HG03558 (cell line): ENCODE data around the gene RSKR.
A peak's percentile ranks its signal among the peaks of the same experiment; 100 is the strongest.
"Not testable (repeated sequence)": the region's sequence is repeated elsewhere in the genome, so short reads cannot be mapped to it uniquely, and the experiment has no call there.

Experiments used
- ATAC-seq: cut with Tn5 transposase; IDR thresholded peaks from one replicate; pipeline ENCODE4 v1.9.1; 2021; ENCODE audit warnings: moderate number of reproducible peaks; ENCODE audit not compliant: unreplicated experiment; ENCODE audit errors: extremely low read depth

RSKR gene

DNA sequence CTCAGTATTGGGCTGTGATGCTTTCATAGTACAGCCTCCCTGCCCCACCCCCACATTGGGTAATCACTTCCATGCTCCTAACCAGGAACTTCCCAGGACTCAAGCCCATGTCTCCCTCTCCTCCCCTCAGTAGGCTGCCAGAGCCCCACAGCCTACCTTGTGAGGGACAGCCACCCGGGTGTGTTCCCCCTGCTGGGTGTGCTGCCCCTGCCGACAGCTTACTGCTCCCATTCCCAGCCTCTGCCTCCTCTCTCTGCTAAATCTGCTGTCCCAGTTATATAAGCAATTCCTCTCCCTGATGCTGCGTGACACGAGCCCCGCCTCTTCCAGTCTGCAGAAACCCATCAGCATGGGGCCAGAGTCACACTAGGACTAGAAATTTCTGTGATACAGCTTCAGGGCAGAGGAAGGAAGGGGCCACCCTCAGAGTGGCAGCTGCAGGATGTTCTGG lies at the start of gene RSKR:
TSS of gene RSKR (minus strand) at position 255 of the 451 bp plus-strand sequence. CDS start at position 231, 24 bp downstream.
- ATAC-seq: no peak

GRCh38 chr17:28663723-28664122 lies 49.7 kb upstream of the RSKR start:
- no peak for ATAC-seq

DNA sequence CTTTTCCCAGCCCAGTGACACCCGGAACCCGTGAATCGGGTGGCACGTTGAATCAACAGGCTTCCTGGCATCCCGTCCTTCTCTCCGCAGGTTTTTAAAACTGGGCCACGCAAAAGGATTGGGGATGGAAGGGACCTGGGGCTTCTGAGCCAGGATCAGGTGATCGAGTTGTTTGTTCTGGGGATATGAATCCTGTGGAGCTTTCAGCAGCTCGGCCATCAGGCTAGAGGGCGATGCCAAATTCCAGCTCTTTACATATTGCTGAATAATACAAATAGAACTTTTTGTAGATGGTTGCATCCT lies 48.5 kb upstream of the RSKR start:
- ATAC-seq: no peak

DNA sequence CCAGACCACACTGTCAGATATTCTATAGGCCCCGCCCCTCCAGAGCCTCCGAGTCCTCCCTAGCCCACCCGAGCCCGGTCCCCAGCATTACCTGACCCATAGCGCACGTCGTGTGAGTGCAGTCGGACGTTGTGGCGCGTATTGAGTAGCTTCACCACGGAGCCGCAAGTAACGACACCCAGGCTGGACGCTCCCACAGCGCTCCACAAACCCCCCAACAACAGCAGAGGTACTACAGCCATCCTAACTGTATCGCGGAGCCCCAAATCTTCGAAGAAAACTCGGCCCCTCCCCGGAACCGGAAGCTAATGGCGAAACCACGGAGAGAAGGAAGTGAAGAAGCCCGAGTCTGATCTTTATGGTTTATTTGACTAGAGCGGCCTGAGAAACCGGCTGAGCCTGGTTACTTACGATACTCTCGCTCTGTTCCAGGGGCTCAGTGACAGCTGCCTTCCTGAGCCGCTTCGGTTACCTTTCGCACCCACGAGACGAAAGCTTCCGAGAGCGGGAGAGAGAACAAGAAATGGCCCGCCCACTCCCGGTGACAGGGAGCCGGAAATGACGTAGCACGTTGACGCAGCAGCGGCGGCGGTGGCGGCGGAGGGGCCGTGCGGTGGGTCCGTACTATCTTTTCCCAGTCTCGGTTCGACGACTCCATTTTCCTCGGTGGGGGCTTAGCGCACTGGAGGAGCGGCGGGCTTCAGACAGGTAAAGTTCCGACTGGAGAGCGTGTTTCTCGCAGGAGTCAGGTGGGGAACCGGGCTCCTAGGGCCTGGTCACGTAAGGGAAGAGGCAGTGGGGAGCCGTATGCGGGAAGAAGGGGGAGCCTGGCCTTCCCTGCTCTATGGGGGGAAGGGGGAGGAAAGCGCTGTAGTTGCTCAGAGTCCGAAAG lies 47.9 kb upstream of the RSKR start, which contains the start of the genes SDF2 and SUPT6H:
TSS of gene SDF2 (minus strand) at position 272 of the 892 bp plus-strand sequence. CDS start at position 242, 30 bp downstream.
TSS of gene SUPT6H (plus strand) at position 571 of the 892 bp plus-strand sequence. CDS start 11,197 bp downstream, outside the sequence.
- ATAC-seq: no peak

- ATAC-seq: not testable (repeated sequence)
Measured at GRCh38 chr17:28659497-28659881, 45.5 kb upstream of the RSKR start.

- not testable (repeated sequence) for ATAC-seq
Measured at GRCh38 chr17:28658766-28659496, 44.9 kb upstream of the RSKR start.

- ATAC-seq: not testable (repeated sequence)
Measured at GRCh38 chr17:28658342-28658741, 44.4 kb upstream of the RSKR start.

GRCh38 chr17:28657756-28658155 lies 43.8 kb upstream of the RSKR start:
- ATAC-seq: no peak

DNA sequence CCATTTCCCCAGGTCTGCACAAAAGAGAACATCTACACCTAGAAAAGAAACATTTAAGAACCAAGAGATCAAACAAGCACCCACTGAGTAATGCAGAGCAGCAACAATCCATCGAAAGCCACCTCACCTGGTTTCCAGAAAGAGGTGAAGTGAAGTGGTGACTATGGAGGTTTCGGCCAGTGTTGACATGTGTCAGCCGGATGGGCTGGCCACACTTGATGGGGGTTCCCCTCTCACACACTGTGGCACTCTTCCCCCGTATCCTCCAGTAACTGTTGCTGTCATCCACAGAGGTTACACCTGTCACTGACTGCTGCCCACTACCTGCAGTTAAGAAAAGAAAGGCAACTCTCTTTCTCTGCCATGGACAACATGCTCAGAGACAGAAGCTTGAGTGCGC lies 41.2 kb upstream of the RSKR start:
- no peak for ATAC-seq

DNA sequence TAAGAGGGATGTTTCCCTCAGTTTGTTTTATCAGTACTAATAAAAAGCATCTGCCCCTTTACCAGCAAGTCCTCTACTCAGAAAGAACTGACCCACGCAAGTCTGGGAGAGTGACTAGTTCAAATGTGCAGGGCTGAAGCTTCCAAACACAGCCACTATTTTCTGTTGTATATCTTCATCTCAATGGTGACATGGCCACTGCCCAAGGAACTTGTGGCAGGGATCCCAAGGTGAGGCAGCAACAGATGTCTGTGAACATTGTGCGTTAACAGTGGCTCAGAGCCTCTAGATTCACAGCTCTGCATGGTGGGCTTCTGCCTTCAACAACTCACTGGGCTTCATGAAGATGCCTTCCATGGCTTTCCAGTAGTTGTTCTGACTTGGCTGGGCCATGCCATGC lies 34.7 kb upstream of the RSKR start:
- ATAC-seq: no peak

- no peak for ATAC-seq
Measured at GRCh38 chr17:28646039-28646754, 32.2 kb upstream of the RSKR start.

GRCh38 chr17:28645576-28645939 lies 31.6 kb upstream of the RSKR start:
- no peak for ATAC-seq

DNA sequence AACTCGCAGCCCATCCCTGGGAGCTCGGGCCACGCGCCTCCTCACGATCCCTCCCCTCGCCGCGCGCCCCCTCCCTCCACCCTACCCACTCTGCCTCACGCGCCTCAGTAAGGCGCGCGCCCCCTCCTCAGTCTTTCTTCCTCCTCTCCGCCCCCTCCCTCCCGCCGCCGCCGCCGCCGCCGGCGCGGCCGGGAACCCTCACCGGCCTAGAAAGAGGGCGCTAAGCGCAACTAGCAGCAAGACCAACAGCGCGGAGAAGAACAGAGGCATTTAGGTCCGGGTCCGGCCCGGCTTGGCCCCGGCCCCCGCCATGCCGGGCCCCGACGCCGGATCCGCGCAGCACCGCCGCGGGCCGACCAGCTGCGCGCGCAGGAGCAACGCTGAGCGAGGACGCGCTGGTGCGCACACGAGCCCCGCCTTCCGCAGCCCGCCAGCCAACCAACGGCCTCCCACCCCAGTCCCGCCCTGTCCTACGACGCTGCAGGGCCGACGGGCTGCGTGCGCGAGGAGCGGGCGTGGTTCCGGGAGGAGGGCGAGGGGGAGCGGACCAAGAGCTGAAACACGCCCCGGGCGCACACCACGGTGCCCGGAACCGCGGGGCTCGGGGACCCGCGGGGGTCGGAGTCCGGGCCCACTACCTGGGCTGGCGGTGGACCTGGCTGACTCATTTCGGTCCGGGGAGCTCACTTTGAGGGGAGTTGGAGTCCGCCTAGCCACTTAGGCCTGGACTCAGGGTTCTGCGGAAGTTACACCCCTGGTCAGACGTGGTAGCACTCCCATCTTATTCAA lies 31.0 kb upstream of the RSKR start, which contains the start of gene BLTP2:
TSS of gene BLTP2 (minus strand) at position 372 of the 789 bp plus-strand sequence. CDS start at position 270, 102 bp downstream.
- ATAC-seq: peak; percentile 71

DNA sequence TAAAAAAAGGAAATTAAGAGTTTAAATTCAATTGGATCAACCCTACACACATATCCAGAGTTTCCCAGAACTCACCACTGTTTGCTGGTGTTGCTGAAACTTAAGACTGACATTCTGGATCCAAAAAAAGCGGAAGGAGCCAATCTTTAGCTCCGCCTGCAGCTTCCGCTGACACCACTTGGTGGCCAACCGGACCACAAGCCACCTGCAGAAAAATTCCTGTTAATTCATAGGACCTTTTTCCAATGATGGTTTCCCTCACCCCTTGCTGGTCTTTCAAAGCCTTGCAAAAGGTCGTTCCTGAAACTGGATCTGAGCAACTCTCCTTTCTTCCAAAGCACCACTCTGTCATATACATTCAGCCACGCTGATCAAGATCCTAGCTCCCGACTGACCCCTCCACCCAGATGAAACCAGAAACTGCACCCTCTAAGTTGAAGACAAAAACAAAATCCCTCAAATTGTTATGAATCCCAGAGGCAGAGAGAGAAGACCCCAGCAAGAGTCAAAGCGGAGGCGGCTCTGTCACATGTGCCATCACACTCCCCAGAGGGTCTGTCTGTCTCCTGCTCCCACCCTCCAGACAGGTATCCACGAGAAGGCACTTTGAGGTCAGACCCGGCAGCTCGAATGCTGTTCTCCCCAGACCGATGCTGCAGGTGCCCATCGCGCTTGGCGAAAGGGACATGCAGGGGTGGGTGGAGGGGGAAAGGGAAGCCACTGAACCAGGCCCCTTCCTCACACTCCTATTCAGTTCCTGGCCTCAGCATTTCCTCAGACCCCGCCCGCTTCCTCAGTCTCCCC lies 30.2 kb upstream of the RSKR start:
- ATAC-seq: no peak

GRCh38 chr17:28641579-28641978 lies 27.6 kb upstream of the RSKR start:
- no peak for ATAC-seq

DNA sequence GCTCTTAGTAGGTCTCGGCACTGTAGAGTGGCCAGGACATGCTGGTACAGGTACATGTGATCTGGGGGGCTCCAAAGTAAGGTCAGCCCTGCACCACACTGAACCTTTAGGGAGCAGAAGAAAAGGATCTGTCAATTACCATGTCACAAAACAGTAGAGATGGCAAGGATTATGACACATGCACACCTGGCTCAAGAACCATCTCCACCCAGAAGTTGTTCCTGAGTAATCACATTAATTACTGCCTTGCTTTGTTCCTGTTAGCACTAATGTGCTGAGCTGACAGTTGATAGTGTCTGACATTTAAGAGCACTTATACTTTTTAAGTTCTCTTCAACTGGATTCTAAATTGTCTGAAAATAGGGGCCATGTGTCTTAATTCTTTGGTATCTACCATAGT lies 21.5 kb upstream of the RSKR start:
- ATAC-seq: no peak

- ATAC-seq: no peak
Measured at GRCh38 chr17:28634206-28634865, 20.4 kb upstream of the RSKR start.

DNA sequence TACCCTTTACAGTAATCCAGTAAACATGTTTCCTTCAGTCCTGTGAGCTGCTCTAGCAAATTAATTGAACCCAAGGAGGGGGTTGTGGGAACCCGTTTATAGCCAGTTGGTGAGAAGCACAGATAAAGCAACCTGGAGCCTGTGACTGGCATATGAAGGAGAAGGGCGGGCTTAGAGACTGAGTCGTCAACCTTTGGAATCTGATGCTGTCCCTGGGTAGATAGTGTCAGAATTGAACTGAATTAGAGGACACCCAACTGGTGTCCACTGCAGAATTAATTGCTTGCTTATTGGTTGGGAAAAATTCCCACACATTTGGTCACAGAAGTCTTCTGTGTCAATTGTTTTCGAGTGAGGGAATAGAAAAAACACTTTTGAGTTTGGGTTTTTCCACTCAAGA lies 12.8 kb upstream of the RSKR start:
- ATAC-seq: no peak
